ENCODE data around the gene DLGAP4.
"Not testable (repeated sequence)": the region's sequence is repeated elsewhere in the genome, so short reads cannot be mapped to it uniquely, and the experiment has no call there.

The DLGAP4 gene

GRCh38 chr20:36455972-36456625, 150.0 kb downstream of the DLGAP4 start:
- no peak for DNase-seq (ENCODE audit: low read depth)

DNA sequence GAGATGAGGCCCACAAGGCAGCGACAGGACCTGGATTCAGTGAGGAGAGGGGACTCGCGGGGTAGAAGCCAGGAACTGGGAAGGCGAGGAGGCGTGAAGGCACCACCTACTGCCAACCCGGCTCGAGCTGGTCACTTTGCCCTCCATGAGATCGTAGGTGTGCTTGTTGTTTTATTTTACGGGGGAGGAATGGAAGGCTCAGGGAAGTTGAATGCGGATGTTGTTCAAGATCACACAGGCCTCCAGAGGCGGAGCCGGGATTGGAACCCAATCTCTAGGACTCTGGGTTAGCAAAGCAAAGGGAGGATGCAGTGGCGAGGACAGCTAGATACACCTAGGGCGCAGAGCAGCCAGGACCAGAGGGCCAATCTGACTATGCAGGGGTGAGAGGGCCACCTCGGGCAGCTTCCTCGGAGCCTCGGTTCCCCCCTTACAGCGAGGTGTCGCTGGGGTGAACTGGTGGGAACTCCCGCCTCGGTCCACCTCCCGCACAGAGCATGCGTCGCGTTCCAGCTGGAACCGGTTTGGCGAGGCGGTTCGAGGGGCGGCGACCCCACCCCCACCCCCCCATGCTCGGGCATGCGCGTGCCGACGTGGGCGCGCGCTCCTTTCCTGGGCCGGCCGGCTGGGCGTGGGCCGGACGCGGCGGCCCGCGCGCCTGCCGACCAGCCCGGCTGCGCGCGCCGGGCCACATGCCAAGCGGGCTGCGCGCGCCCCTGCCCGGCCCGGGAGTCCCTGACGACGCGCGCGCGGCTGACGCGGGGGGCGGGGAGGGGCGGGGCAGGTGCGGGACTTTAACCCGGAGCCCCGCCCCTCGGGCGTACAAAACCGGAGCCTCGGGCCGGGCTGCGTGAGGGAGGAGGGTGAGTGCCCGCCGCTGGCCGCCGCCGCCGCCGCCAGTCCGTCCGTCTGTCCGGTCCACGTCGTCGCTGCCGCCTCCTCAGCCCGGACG, 154.8 kb downstream of the DLGAP4 start:
- DNase-seq (ENCODE audit: low read depth) = peak; percentile 85

- peak; percentile 18 for DNase-seq (ENCODE audit: low read depth)
Observed at GRCh38 chr20:36461600-36462439, 155.7 kb downstream of the DLGAP4 start.

- DNase-seq (ENCODE audit: low read depth) = no peak
Observed at GRCh38 chr20:36462440-36463211, 156.5 kb downstream of the DLGAP4 start.

- DNase-seq (ENCODE audit: low read depth) = no peak
Observed at GRCh38 chr20:36463212-36464061, 157.3 kb downstream of the DLGAP4 start.

GRCh38 chr20:36465109-36466080, 159.3 kb downstream of the DLGAP4 start:
- DNase-seq (ENCODE audit: low read depth) = peak; percentile 18

GRCh38 chr20:36466089-36466488, 159.9 kb downstream of the DLGAP4 start:
- no peak for DNase-seq (ENCODE audit: low read depth)

GRCh38 chr20:36467076-36467999, 161.2 kb downstream of the DLGAP4 start:
- DNase-seq (ENCODE audit: low read depth) = peak; percentile 43

GRCh38 chr20:36468149-36469000, 162.2 kb downstream of the DLGAP4 start:
- DNase-seq (ENCODE audit: low read depth) = no peak

GRCh38 chr20:36469973-36470372, 163.8 kb downstream of the DLGAP4 start:
- DNase-seq (ENCODE audit: low read depth) = no peak

- no peak for DNase-seq (ENCODE audit: low read depth)
Observed at GRCh38 chr20:36471885-36472636, 165.9 kb downstream of the DLGAP4 start.

- no peak for DNase-seq (ENCODE audit: low read depth)
Observed at GRCh38 chr20:36472637-36473090, 166.5 kb downstream of the DLGAP4 start.

DNA sequence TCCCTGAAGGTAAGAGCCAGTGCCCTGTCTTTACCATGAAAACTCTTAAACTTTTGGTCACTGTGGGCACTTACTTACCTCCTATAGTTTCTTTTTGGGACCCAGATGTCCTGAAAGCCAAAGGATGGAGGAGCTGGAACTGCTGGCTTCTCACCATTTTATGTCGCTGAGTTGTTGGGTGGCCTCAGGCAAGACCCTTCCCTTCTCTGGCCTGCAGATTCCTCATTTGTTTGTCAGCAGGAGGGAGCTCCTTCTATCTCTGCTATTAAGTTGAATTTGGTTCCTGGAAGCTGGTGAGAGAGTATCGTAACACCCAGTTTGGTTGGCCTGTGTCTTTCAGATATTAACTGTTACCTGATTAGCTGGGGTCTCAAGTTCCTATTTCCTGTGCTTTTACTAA, 167.0 kb downstream of the DLGAP4 start:
- DNase-seq (ENCODE audit: low read depth) = no peak

GRCh38 chr20:36474563-36474962, 168.4 kb downstream of the DLGAP4 start:
- no peak for DNase-seq (ENCODE audit: low read depth)

DNA sequence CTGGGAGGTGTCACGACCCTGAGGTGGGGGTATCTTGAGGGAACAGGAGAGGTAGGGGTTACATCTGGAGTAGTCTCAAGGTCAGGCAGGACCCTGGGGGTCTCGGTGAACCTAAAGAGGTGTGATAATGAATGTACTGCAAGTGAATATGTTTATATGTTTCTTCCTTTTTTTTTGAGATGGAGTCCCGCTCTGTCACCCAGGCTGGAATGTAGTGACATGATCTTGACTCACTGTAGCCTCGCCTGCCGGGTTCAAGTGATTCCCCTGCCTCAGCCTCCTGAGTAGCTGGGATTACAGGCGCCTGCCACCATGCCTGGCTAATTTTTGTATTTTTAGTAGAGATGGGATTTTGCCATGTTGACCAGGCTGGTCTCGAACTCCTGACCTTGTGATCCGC, 168.9 kb downstream of the DLGAP4 start:
- DNase-seq (ENCODE audit: low read depth) = not testable (repeated sequence)

DNA sequence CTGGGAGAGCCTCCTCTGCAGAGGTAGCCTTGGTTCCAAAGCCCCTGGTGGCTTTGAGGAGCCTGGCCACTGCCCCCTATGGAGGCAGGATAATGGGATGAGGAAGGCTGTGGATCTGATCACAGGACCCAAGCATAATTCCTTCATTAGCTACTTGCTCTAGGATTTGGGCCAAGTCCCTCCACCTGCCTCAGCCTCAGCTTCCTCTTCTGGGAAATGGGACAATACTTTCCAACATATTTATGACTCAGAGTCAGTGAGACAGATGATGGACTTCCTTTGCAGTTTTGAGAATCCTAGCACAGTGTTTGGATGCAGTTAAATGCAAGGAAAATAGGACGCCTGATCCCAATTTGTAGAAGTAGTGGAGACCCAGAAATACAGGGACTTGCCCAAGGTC, 171.3 kb downstream of the DLGAP4 start:
- no peak for DNase-seq (ENCODE audit: low read depth)

Measured in activated T-helper 1 cell treated with Interleukin-2 at 50 U/mL for 16 hours (primary cell).